GM21786 (cell line): ENCODE data around the gene PRRX1.

Source experiments
- ATAC-seq: cut with Tn5 transposase; IDR thresholded peaks from one replicate; pipeline ENCODE4 v1.9.1; 2021; ENCODE audit not compliant: unreplicated experiment

PRRX1 gene

DNA sequence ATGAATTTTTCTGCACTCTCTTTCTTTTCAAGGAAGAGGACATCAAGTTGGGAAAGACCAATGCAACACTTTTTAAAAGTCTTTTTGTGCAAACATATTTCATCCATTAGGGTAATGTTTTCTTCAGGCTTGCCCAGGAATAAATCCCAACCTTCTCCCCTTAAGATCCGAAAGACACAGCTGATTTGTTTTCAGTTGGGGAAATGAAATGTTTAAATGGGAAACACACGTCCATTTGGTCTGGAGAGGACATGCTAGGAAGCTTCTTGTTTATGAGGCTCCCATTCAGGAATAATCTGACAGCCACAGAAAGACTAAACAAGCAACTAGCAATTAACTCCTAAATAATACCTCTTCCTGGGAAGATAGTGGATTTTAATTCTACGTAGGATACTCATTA is 91.9 kb downstream of the PRRX1 start:
- ATAC-seq, result no peak

DNA sequence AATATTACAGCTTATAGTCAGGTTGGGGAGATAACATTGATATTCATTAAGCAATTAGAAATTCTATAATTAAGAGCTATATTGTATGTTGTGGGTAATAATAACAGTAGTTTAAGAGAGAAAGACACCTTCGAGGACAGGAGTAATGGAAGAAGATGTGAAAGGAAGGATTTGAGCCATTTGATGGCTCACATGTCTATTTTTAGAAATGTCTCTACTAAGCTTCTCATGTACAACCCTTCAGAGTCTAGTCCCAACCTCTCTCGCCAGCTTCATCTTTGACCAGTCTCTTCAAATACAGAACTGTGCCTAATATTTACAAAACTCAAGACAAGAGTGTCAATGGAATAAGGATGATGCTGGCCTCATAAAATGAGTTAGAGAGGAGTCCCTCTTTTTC is 95.1 kb downstream of the PRRX1 start:
- no peak for ATAC-seq

- ATAC-seq, result no peak
Observed at GRCh38 chr1:170765279-170765678, 101.3 kb downstream of the PRRX1 start.

DNA sequence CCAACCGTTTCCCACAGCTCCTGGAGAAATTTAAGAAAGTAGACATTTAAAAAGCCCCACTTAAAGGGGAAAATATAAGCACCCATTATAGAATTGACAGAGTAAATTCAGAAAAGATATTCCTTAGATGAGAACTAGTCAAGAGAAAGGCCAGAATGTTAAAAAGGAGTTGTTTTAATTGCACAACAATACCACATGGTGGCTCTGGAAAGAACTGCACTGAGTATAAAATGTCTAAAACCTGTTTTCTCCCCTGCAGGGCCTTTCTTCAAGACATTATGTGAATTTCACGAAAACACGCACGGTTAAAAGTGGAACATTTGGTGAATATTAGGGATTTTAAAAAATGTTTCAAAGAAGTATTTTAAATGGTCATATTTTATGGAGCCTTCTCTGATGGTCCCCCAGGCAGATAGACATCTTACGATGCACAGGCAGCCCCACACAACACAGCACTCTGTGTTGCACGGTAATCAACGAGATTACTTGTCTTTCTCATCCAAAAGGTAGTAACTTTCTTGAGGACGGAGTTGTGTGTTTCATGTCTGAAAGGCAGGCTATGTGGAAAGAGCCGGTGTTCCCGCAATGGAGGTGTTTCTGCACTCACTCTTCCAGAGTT is 101.9 kb downstream of the PRRX1 start:
- ATAC-seq, result no peak

- ATAC-seq, result no peak
Observed at GRCh38 chr1:170768929-170769328, 105.0 kb downstream of the PRRX1 start.

- ATAC-seq, result no peak
Observed at GRCh38 chr1:170769691-170770090, 105.8 kb downstream of the PRRX1 start.

DNA sequence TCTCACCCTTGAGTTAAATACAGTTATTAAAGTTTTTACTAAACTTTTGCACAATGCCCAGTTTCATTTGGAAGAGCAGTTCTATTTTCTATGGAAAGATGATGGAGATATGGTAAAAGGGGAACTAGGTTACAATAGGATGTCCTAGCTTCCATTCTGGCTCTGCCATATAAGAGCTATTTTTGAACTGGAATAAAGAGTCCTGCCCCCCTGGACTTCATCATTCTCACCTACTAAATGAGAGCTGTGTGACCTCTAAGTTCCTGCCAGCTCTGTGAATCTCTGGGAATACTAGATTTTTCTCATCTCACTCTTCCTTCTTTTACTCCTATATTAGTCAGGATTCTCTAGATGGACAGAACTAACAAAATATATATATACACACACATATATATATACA is 106.3 kb downstream of the PRRX1 start:
- no peak for ATAC-seq

- no peak for ATAC-seq
Observed at GRCh38 chr1:170776252-170776651, 112.3 kb downstream of the PRRX1 start.

GRCh38 chr1:170776777-170777176 is 112.8 kb downstream of the PRRX1 start:
- no peak for ATAC-seq
